ENCODE data around the gene NPDC1.

NPDC1 gene
- total RNA-seq: 23.1 to 33.3 reads per million in 2 donors

GRCh38 chr9:137046088-137046787 is at the start of gene NPDC1:
Gene NPDC1, minus strand, starts transcription at chr9:137046177. Its CDS starts 188 bp downstream, at chr9:137045989.
- peak; percentile 53 for DNase-seq

GRCh38 chr9:137089232-137089947 is 43.4 kb upstream of the NPDC1 start:
- DNase-seq: no peak

- DNase-seq: no peak
Measured at GRCh38 chr9:137088121-137088520, 42.1 kb upstream of the NPDC1 start.

GRCh38 chr9:137087409-137087925 is 41.5 kb upstream of the NPDC1 start:
- no peak for DNase-seq

- DNase-seq: peak; percentile 99
Measured at GRCh38 chr9:137086531-137087408, 40.8 kb upstream of the NPDC1 start, which contains the start of gene MAN1B1. Gene MAN1B1, plus strand, starts transcription at chr9:137086985. Its CDS starts 15 bp downstream, at chr9:137087000.

GRCh38 chr9:137085920-137086530 is 40.0 kb upstream of the NPDC1 start:
- no peak for DNase-seq

- DNase-seq: no peak
Measured at GRCh38 chr9:137084526-137084925, 38.5 kb upstream of the NPDC1 start.

GRCh38 chr9:137083394-137084004 is 37.5 kb upstream of the NPDC1 start:
- no peak for DNase-seq

- no peak for DNase-seq
Measured at GRCh38 chr9:137082925-137083290, 36.9 kb upstream of the NPDC1 start.

- DNase-seq: no peak
Measured at GRCh38 chr9:137082222-137082924, 36.4 kb upstream of the NPDC1 start.

- no peak for DNase-seq
Measured at GRCh38 chr9:137080260-137081122, 34.5 kb upstream of the NPDC1 start.

- no peak for DNase-seq
Measured at GRCh38 chr9:137079401-137079787, 33.4 kb upstream of the NPDC1 start.

GRCh38 chr9:137078701-137079400 is 32.9 kb upstream of the NPDC1 start:
- DNase-seq: no peak

GRCh38 chr9:137077758-137078693 is 32.0 kb upstream of the NPDC1 start:
- no peak for DNase-seq

- DNase-seq: peak; percentile 64
Measured at GRCh38 chr9:137077010-137077747, 31.2 kb upstream of the NPDC1 start, which contains the start of gene UAP1L1. Gene UAP1L1, plus strand, starts transcription at chr9:137077517. Its CDS starts 16 bp downstream, at chr9:137077533.

GRCh38 chr9:137076636-137077009 is 30.6 kb upstream of the NPDC1 start:
- no peak for DNase-seq

GRCh38 chr9:137075275-137075775 is 29.3 kb upstream of the NPDC1 start:
- no peak for DNase-seq
